Measurements from ENCODE around the gene NKX3-2. TPM values are rescaled to one million over a fixed set of nuclear protein-coding genes. Genes with fewer than 3 reads are reported as not detected.

Gene NKX3-2
- total and polyA plus RNA-seq, 2 experiments from 2014 or later, result under 0.01 TPM; not detected in 1

DNA sequence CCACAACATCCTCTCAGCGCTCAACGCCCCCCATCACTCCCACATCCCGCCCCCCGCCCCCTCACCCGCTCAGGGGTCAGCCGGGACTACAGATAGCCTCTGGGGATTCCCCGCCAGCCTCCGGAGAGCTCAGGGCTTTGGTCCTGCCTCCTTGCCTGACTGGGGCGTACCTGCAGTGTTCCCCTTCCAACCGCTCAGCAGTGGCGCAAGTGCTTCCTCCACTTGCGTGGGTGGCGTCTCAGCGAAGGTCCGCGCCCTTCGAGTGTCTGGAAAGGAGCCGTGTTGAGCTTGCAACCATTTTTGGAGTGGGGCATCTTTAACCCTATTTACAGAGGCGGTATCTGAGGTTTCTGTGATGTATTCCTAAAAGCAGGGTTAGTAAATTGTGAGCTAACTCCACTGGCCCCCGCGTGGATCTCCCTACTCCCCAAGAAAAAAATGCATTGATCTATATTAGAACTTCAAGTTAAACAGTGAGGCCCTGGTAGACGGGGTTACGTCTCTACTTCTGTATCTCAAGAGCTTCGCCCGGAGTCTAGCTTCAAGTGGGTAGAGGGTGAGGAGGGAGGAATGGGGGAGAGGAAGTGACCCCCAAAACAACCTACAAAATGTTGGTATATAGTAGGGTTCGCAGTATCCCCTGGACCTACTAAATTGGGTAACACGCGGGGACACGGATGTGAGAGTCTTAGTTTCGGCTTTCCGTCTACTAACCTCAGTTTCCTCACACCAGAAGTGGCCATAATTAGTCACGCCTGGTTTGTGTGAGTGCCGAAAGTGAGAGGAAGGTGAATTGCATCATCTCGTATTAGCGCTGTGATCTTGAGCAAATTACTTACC lies 16.1 kb downstream of the NKX3-2 start:
- no peak overlapping the region for H3K4me3 ChIP-seq
- TF ChIP-seq EZH2phosphoT487 (IDR thresholded peaks at IDR 0.05; ENCODE audit: insufficient read depth, low read depth), result no peak
- TF ChIP-seq EZH2 (IDR thresholded peaks at IDR 0.05; ENCODE audit: insufficient read depth, poor library complexity, severe bottlenecking), result peak; percentile 36
- H3F3A ChIP-seq (ENCODE audit: insufficient read depth), result no peaks in the 10 kb centered on the region
- H3K9ac ChIP-seq, result no peak overlapping the region
- peaks cover 97% of the 10 kb centered on the region for H3K27me3 ChIP-seq (replicated peaks; ENCODE audit: insufficient read depth)
- H3K9me2 ChIP-seq (ENCODE audit: insufficient read depth), result no peaks in the 10 kb centered on the region
- no peak for DNase-seq
- no peaks in the 10 kb centered on the region for H3K36me3 ChIP-seq (ENCODE audit: low read depth)
- no peaks in the 10 kb centered on the region for H4K20me1 ChIP-seq (ENCODE audit: insufficient read depth)
- WGBS, 2 experiments (ENCODE audit: low coverage in 1 of 2, low lambda C conversion rate in 2 of 2, missing lambda C conversion rate in 2 of 2), result 10 to 12% methylated on average over 33 to 35 of the region's 35 CpGs
- H3K9me3 ChIP-seq (ENCODE audit: low read depth), result no peaks in the 10 kb centered on the region
- no peaks in the 10 kb centered on the region for H3K79me2 ChIP-seq (ENCODE audit: insufficient read depth)
- in situ Hi-C loops (cut with MboI), result no loop called here
- no peaks in the 10 kb centered on the region for H3K4me1 ChIP-seq (ENCODE audit: insufficient read depth)
- H3K27ac ChIP-seq, result no peak overlapping the region
- no peak overlapping the region for H3K4me2 ChIP-seq (ENCODE audit: unreplicated experiment)
- H2AFZ ChIP-seq, result no peak overlapping the region

DNA sequence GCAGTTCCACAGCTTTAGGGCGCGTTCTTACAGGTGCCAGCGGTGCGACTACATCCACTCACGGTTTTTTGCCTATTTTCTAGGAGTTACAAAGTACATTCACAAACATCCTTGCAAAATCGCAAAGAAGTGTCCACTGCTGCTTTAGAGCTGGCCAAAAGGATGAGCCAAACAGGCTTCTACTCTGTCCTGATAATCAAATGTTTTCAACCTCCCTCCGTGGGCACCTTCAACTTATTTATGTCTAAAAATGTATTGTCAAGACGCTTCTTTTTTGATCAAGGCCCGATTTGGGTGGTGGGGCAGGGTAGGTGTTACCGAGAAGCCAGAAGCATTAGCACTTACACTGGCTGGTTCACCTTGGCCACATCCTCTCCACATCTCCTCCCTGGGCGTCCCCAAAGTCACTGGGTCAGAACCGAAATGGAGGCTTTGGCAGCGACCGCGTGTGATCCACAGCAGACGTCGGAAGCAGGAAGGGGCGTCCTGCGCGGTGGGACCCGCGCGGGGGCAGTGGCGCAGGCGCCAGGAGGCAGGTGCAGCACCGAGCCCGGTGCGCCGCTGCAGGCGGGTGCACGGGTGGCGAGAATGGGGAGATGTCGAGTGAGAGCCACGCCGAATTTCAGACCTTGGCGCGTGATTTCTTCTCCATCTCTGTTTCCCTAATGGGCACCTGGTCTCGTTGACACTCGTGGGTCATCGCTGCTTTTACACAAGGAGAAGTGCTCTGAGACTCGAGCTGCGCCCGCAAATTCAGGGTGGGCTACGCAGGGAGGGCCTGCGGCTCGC lies 16.9 kb downstream of the NKX3-2 start:
- Histone ChIP-seq H3K9me3 (ENCODE audit: low read depth) (no peaks in the 10 kb centered on the region), H3K36me3 (ENCODE audit: low read depth) (no peaks in the 10 kb centered on the region), H4K20me1 (ENCODE audit: insufficient read depth) (no peaks in the 10 kb centered on the region), H3K9ac (no peak overlapping the region), H3K27me3 (replicated peaks; ENCODE audit: insufficient read depth) (peaks cover 97% of the 10 kb centered on the region), H3K4me2 (ENCODE audit: unreplicated experiment) (no peak overlapping the region), H3F3A (ENCODE audit: insufficient read depth) (no peaks in the 10 kb centered on the region), H3K4me1 (ENCODE audit: insufficient read depth) (no peaks in the 10 kb centered on the region), H3K27ac (no peak overlapping the region), H3K79me2 (ENCODE audit: insufficient read depth) (no peaks in the 10 kb centered on the region), H3K4me3 (no peak overlapping the region), H2AFZ (no peak overlapping the region), H3K9me2 (ENCODE audit: insufficient read depth) (no peaks in the 10 kb centered on the region)
- WGBS, 2 experiments (ENCODE audit: low coverage in 1 of 2, low lambda C conversion rate in 2 of 2, missing lambda C conversion rate in 2 of 2), result 8% methylated on average over 40 to 43 of the region's 46 CpGs
- TF ChIP-seq EZH2phosphoT487 (IDR thresholded peaks at IDR 0.05; ENCODE audit: insufficient read depth, low read depth) (no peak), EZH2 (IDR thresholded peaks at IDR 0.05; ENCODE audit: insufficient read depth, poor library complexity, severe bottlenecking) (peak; percentile 10)
- in situ Hi-C loops (cut with MboI), result no loop called here
- no peak for DNase-seq

- no peak overlapping the region for H3K4me3 ChIP-seq
- no peaks in the 10 kb centered on the region for H4K20me1 ChIP-seq (ENCODE audit: insufficient read depth)
- no peak overlapping the region for H3K4me2 ChIP-seq (ENCODE audit: unreplicated experiment)
- H3K27ac ChIP-seq, result no peak overlapping the region
- H3K9ac ChIP-seq, result no peak overlapping the region
- no peaks in the 10 kb centered on the region for H3K36me3 ChIP-seq (ENCODE audit: low read depth)
- no peaks in the 10 kb centered on the region for H3K9me3 ChIP-seq (ENCODE audit: low read depth)
- in situ Hi-C loops (cut with MboI), result no loop called here
- no peaks in the 10 kb centered on the region for H3K4me1 ChIP-seq (ENCODE audit: insufficient read depth)
- no peaks in the 10 kb centered on the region for H3K9me2 ChIP-seq (ENCODE audit: insufficient read depth)
- H3K27me3 ChIP-seq (replicated peaks; ENCODE audit: insufficient read depth), result peaks cover 97% of the 10 kb centered on the region
- no peaks in the 10 kb centered on the region for H3F3A ChIP-seq (ENCODE audit: insufficient read depth)
- TF ChIP-seq EZH2 (IDR thresholded peaks at IDR 0.05; ENCODE audit: insufficient read depth, poor library complexity, severe bottlenecking) (peak; percentile 7), EZH2phosphoT487 (IDR thresholded peaks at IDR 0.05; ENCODE audit: insufficient read depth, low read depth) (no peak; the same call in 1 of the 2 replicates)
- WGBS, 2 experiments (ENCODE audit: low coverage in 1 of 2, low lambda C conversion rate in 2 of 2, missing lambda C conversion rate in 2 of 2), result 75 to 80% methylated on average over 3 of the region's 3 CpGs
- no peak overlapping the region for H2AFZ ChIP-seq
- H3K79me2 ChIP-seq (ENCODE audit: insufficient read depth), result no peaks in the 10 kb centered on the region
- no peak for DNase-seq
Observed at GRCh38 chr4:13526658-13527057, 17.6 kb downstream of the NKX3-2 start.

DNA sequence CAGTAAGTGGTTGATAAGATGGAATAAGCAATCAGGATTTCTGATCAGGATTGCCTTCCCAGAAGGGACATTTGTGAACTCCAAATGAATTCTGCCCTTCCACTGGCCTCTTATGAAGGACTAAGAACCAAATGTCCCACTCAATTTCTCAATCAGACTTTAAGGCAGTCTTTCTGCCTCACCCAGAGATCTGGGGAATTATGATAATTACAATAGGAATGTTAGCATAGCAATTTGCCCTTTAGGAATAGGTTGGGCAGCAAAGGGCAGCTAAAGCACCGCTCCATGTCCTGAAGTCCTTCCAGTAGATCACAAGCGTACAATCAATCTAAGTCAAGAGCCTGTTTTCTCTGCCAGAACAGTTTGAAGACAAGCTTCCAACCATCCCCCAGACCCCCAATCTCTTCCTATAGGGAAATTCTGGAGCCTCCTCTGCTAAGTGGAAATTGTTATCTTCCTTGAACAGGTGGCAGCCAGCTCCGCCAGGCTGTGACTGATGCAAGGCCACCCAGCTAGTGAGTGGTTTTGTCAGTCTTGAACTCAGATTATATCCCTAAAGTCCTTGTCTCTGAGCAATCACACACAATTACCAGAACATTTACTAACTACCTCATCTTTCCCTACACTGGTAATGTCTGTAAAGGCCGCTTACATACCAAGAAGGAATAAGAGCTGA lies 18.6 kb downstream of the NKX3-2 start:
- no peak overlapping the region for H3K27ac ChIP-seq
- H3K36me3 ChIP-seq (ENCODE audit: low read depth), result no peaks in the 10 kb centered on the region
- H3K4me2 ChIP-seq (ENCODE audit: unreplicated experiment), result no peak overlapping the region
- no peak for TF ChIP-seq EZH2 (IDR thresholded peaks at IDR 0.05; ENCODE audit: insufficient read depth, poor library complexity, severe bottlenecking)
- TF ChIP-seq EZH2phosphoT487 (IDR thresholded peaks at IDR 0.05; ENCODE audit: insufficient read depth, low read depth), result no peak
- no peaks in the 10 kb centered on the region for H3K79me2 ChIP-seq (ENCODE audit: insufficient read depth)
- no peaks in the 10 kb centered on the region for H3K9me2 ChIP-seq (ENCODE audit: insufficient read depth)
- no peak overlapping the region for H2AFZ ChIP-seq
- in situ Hi-C loops (cut with MboI), result no loop called here
- peaks cover 95% of the 10 kb centered on the region for H3K27me3 ChIP-seq (replicated peaks; ENCODE audit: insufficient read depth)
- H3K4me1 ChIP-seq (ENCODE audit: insufficient read depth), result no peaks in the 10 kb centered on the region
- no peak for DNase-seq
- H3K9me3 ChIP-seq (ENCODE audit: low read depth), result no peaks in the 10 kb centered on the region
- 56 to 65% methylated on average over 4 of the region's 4 CpGs for WGBS, 2 experiments (ENCODE audit: low coverage in 1 of 2, low lambda C conversion rate in 2 of 2, missing lambda C conversion rate in 2 of 2)
- no peak overlapping the region for H3K9ac ChIP-seq
- H3F3A ChIP-seq (ENCODE audit: insufficient read depth), result no peaks in the 10 kb centered on the region
- no peaks in the 10 kb centered on the region for H4K20me1 ChIP-seq (ENCODE audit: insufficient read depth)
- H3K4me3 ChIP-seq, result no peak overlapping the region
